NCI-H2081 (cell line): Measurements from ENCODE around the gene AMH.
"Not testable (repeated sequence)": the region's sequence is repeated elsewhere in the genome, so short reads cannot be mapped to it uniquely, and the experiment has no call there.

Experiments used
- DNase-seq, 2 experiments: peaks; one replicate each; lab custom pipeline; 2025; lab: John Stamatoyannopoulos, UW

Gene AMH

DNA sequence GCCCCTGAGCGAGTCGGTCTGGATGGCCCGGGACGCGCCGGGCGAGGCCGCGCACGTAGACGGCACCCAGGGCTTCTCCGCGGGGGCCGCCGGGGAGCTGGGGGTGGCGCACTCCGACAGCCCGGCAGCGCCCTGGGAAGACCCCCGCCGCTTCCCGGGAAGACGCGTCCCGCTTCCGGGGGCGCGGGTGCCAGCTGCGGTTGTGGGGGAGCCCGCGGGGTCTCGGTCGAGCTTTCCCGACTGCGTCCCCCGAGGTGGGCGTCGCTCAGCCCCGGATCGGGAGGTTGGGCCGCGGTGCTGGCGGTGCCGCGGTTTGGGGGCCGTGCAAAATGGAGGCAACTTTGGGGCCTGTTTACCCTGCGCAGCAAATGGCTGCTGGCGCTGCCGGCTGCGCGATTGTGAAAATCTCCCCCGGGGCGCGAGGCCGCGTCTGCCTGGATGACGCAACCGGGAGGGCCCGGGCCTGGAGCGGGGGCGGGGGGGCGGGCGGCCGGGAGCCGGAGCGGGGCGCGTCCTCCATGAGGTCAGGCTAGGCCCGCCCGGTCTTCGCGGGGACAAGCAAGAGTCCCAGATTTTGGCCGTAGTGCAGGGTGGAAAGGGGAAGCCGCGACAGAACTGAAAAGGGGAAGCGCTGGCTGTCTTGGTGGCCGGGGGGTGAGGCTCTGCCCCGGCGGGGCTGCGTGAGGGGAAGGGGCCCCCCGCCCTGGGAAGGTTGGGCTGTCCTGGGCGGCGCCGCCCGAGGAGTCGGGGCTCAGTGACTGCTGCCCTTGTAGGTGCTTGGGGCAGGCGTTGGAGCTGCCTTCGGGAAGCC lies 21.5 kb downstream of the AMH start:
- peak; percentile 69 to 73 for DNase-seq

DNA sequence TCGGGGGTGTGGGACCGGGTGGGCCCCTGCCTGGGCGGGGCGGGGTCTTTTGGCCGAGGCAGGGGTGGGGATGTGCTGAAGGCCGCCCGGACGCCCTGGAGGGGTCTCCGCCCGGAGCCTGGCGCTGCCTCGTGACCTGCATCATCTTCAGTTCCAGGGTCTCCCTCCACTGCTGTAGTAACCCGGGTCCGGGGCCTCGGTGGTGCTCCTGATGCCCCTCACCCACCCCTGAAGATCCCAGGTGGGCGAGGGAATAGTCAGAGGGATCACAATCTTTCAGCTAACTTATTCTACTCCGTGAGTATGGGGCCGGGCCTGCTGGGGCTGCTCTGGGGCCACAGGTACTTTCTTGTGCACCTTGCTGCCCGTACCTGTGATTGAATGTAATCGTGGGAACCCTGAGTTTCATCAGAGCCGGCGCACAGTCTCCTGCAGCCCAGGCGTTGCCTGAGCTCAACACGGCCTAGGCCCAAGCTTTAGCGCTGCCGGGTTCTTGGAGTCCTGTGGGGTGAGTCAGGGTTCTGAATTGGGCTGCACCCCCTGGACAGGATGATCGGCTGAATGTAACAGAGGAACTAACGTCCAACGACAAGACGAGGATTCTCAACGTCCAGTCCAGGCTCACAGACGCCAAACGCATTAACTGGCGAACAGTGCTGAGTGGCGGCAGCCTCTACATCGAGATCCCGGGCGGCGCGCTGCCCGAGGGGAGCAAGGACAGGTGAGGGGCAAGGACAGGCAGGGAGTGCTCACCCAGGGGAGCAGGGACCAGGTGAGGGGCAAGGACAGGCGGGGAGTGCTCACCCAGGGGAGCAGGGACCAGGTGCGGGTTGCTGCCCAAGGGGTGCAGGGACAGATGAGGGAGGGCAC lies 22.3 kb downstream of the AMH start:
- no peak for DNase-seq

DNA sequence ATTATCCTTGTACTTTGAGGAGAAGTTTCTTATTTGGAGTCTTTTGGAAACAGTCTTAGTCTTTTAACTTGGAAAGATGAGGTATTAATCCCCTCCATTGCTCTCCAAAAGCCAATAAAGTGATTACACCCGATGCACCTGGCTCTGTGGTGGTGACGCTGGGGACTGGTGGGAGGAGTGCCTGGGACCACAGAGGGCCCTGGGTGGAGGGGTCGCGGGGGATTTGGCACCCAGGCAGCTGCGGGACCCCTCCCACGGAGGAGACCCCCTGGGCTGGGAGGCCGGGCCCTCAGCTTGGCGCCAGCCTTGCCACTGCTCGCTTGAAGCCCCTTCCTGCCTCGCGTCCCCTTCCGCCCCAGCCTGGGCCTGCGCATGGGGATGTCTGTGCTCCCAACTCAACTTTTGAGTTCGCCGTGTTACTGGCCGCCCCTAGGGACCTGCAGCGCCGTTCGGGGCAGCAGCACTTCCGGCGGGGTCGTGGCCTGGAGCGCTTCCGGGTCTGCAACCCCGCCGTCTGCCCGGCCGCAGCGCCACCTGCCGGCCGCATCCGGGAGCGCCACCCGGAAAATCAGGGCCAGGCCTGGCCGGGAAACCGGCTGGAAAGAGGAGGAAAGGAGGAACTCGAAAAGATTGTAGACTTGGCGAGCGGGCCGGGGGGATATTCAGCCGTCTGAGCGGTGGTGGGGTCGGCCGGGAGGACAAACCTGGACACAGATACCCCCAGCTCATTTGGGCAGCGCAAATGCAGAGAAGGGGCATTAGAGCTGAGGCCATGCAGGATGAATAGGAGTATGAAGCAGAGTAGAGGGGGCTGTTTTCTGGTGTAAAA lies 24.4 kb downstream of the AMH start:
- peak; percentile 47 to 61 for DNase-seq

DNA sequence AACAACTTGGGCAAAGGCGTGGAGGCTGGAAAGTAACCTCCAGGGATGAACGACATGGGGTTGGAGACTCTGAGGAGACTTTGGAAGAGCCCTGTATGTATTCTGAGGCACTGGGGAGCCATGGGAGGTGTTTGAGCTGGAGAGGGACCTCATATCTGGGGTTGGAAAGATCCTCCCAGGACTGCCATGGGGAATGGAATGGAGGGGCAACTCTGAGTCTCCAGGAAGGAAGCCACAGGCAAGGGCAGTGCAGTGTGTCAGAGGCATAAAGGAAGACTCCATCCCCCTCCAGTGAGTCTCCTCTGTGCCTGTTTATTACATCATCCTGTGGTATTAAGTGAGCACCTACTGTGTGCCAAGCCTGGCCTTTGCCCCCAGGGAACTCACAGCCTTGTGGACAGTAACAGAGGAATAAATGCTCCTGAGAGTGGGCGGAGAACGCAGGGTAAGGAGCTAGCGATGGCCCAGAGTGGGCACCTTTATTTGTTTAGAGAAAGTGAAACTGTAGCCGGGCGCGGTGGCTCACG lies 25.1 kb downstream of the AMH start:
- no peak for DNase-seq

DNA sequence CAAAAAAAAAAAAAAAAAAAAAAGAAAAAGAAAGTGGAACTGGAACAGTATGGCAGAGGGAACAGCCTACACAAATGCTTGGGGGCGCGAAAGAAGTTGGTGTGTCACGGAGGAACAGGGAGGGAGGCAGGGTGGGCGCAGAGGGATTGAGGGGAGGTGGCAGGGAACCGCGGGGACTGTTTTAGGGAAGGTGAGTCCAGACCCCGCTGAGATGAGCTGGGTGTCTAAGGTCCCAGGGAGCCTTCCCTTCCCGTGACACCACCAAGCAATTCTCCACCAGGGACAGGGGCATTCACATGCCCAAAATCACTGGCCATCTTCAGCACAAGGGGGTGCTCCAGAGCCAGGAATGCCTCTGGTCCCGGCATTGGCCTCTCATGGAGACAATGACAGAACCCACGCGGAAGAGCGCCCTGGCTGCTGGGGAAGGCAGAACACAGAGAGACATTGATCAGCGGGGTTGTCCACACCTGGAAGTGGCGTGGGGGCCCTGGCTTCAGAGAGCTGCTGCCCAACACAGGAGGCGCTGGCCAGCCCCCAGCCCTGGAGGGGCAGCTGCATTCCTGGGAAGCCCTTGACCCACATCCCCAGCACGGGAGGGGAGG lies 25.9 kb downstream of the AMH start:
- peak; percentile 49 to 63 for DNase-seq

DNA sequence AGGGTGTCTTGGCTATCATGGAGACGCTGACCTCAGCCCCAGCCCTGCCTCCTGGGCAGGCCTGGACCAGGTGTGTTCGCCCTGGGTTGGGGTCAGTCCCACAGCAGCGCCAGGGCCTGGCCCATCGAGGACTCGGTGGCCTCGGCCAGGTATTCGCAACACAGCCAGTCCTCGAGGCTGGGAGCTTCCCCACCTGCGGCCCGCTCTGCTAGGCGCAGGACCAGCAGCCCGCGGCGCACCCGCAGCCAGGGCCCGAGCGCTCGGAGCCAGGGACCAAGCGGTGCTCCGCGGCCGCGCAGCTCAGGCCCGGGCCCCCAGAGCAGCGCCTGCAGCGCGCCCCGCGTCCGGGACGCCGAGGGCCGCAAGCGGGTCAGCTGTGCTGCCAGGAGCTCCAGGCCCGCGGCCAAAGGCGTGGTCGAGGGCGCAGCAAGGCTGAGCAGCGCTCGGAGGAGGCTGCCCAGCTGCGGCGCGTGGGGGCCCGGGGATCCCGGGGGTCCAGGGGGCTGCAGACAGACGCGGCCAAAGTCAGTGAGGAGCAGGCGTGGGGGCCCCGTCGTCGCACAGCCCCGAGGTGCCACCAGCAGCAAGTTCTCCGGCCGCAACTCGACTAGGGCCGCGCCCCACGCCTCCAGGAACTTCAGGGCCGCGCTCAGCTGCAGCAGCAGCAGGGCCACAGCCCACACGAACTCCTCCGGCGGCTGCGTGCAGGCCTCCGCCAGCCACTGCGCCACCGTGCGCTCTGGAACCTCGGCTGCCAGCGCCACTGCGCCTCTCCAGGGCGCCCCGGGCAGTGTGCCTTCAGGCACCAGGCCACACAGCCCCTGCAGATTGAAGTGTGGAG lies 26.7 kb downstream of the AMH start:
- DNase-seq = no peak

DNA sequence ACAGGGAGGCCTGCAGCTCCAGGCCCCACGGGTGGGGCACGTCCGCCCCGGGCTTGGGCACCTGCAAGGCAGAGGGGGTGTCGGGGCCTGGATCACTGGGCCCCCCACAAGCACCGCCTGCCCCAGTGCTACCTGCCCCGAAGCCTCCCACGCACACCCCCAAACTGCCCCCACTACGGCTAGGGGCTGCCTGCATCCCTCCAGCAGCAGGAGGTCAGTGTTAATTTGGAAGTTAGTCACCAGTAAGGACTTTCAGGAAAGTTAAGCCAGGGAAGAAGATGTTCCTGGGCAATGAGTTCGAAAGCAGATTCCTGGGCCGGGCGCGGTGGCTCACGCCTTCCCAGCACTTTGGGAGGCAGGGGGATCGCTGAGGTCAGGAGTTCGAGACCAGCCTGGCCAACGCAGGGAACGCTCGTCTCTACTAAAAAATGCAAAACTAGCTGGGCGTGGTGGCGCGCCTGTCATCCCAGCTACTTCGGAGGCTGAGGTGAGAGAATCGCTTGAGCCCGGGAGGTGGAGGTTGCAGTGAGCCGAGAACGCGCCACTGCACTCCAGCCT lies 27.4 kb downstream of the AMH start:
- DNase-seq = no peak

DNA sequence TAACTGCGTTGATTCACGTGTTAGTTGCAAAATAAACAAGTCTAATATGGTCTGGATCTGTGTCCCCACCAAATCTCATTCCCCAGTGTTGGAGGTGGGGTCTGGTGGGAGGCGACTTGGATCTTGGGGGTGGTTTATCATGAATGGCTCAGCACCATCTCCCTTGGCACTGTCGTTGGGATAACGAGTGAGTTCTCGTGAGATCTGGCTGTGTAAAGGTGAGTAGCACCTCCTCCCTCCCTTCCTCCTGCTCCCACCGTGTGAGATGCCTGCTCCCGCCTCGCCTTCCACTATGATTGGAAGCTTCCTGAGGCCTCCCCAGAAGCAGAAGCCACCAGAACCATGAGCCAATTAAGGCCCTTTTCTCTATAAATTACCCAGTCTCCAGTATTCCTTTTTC lies 28.0 kb downstream of the AMH start:
- no peak for DNase-seq

DNA sequence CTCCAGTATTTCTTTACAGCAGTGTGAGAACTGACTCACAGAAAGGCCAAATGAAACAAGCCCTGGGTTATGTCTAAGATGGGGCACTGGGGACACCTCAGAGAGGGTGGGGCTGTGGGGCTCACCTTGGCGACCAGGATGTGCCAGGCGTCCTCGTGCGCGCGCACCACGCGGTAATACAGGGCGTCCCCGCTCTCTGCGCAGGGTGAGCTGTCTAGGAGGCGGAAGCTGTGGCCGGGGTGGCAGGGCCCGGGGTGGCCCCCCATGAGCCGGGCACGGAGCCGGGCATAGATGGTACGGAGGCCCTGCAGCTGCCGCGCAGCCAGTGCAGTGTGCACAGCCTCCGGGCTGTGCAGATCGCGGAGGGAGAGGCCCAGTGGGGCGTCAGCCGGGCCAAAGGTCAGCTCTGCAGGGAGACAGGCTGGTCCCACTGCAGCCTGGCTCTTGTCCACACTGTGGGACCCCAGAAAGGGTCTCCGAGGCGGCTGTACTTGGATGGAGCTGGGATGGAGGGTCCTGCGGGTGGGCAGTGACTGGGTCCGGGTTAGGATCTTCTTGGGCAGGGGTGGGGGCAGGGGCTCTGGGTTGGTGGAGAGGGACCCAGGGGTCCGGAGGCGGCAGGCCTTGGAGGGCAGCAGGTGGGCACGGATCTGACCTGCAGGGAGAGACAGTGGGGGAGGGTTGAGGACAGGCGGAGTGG lies 29.5 kb downstream of the AMH start:
- no peak for DNase-seq

DNA sequence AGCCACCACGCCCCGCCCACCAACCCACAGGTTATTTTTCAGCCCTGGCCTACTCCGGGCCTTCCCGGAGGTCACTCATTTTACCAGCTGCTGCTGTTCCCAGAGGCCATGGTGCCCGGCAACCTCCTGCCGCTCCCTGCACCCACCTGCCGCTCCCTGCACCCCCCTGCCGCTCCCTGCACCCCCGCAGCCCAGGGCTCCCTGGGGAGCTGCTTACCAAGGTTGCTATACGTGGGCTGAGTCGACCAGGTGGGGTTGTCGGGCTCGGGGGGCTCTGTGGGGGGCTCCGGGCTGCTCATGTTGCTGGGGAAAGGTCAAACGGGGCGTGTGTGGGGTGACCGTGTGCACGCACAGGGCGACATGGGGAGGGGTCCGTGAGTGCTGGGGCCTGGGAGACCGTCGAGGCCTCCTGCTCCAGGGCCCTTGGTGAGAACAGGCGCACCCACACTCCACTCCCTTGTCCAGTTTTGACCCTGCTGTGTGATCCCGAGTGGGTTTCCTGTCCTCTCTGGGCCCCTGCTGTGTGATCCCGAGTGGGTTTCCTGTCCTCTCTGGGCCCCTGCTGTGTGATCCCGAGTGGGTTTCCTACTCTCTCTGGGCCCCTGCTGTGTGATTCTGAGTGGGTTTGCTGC lies 31.6 kb downstream of the AMH start:
- no peak for DNase-seq

DNA sequence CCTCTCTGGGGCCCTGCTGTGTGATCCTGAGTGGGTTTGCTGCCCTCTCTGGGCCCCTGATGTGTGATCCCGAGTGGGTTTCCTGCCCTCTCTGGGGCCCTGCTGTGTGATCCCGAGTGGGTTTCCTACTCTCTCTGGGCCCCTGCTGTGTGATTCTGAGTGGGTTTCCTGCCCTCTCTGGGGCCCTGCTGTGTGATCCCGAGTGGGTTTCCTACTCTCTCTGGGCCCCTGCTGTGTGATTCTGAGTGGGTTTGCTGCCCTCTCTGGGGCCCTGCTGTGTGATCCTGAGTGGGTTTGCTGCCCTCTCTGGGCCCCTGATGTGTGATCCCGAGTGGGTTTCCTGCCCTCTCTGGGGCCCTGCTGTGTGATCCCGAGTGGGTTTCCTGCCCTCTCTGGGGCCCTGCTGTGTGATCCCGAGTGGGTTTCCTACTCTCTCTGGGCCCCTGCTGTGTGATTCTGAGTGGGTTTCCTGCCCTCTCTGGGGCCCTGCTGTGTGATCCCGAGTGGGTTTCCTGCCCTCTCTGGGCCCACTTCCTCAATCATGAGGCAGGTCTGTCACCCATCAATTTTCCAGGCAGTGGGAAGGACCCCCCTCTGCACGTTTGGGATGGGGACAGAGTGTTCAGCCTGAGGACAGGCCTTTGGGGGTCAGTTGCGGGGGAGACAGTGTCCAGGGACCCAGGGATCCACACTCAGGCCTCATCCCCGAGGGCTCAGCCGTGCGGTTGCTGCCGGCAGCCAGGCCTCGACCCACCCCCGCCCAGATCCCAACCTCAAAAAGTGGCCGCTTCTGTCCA lies 32.3 kb downstream of the AMH start:
- DNase-seq = not testable (repeated sequence)

DNA sequence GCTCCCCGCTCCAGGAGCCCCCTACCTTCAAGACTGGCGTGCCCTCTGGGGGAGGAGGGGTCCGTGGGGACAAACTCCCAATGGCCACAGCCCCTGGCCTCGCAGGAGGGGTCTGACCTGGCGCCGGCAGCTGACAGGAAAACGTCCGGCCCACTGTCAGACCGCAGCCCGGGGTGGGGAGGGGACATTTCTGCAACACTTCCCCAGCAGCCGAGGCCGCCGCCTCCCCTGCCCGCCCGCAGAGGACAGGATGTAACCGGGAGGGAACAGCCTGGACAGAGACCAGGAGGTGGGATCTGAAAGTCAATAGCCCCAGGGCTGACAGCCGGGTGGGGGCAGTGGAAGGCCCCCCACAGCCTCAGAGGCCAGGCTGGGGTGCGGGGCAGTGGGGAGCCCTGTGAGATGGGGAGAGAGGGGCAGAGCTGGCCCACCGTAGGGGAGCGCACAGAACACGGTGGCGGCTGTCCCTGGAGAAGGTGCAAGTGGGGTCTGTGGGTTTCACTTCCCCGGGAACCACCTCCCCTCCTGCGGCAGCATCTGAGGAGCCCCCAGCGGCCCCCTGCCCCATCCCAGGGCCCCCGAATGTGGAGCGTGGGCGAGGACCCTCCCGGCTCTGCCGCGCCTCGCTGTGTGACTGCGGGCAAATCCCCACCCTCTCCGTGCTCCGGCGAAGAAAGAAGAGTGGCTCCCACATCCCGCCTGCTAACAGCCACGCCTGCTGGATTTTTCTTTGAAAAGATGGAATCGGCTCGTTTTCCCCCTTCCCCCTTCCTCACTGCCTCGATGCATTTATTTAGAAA lies 33.1 kb downstream of the AMH start, which contains the start of gene PEAK3:
Gene PEAK3 (minus strand): TSS at position 114 of the 800 bp plus-strand sequence. CDS start 1,244 bp downstream, outside the sequence.
- DNase-seq = no peak

DNA sequence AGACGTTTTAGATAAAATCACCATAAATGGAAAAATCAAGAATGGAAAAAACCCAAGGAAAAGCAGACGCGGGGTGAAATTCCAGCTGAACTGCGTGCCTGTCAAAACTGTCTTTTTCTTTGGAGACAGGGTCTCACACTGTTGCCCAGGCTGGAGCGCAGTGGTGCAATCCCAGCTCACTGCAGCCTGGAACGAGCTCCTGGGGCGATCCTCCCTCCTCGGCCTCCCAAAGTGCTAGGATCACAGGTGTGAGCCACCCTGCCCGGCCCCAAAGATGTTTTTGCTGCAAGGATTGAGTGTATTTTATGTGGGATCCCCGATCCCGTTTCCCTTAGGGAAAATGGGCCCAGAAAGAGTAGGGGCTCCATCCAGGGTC lies 33.7 kb downstream of the AMH start:
- no peak for DNase-seq

DNA sequence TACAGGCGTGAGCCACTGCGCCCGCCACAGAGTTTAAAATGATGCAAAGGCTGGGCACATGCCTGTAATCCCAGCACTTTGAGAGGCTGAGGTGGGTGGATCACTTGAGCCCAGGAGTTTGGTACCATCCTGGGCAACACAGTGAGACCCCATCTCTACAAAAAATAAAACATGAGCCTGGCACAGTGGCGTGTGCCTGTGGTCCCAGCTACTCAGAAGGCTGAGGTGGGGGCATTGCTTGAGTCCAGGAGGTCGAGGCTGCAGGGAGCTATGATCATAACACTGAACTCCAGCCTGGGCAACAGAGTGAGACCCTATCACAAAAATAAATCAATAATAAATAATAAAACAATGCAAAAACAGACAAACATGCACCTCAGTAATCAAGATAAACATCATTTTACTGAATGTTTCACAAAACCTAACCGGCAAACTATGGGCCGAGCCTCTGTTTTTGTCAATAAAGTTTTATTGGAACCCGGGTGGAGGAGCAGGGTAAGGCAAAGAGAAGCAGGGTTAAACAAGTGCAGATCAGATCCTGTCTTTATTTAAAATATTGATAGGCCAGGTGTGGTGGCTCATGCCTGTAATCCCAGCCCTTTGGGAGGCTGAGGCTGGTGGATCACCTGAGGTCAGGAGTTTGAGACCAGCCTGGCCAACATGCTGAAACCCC lies 34.8 kb downstream of the AMH start:
- no peak for DNase-seq

DNA sequence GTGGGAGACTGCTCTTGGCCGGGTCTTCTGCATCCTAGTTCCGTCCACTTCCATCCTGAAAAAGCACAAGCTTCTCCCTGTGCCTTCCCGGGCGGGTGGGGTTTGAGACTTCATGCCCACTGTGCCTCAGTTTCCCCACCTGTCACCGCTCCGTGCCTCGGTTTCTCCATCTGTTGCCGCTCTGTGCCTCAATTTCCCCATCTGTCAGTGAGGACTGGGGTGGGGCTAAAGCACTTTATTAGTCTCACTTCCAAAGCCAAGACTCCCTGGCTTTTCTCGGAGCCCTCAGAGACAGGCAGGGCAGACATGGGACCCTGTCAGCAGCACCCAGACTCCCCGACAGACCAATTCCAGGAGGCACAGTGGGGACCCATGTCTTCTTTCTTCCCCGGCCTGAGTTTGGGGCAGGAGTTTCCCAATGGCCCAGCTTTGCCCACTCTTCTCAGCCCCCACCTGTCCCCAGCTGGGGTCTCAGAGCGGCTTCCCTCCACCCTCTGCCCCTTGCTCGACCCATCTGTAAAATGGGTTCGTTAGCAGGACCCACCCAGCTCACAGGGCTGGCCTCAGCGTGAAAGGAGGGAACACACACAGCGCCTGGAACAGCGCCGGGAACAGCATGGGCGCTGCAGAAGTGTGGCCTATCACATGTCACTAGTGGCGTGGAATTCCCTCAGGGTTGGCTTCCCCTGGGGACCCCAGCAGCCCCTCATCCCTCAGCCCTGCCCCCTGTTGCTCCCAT lies 37.4 kb downstream of the AMH start:
- no peak for DNase-seq
